Measurements from ENCODE around the gene MED12L. TPM values are rescaled to one million over a fixed set of nuclear protein-coding genes. Genes with fewer than 3 reads are reported as not detected.

MED12L gene
- total RNA-seq, 1 donor from 2014 or later = 0.97 TPM

GRCh38 chr3:151331696-151332095, 246.2 kb downstream of the MED12L start:
- TF ChIP-seq CTCF (IDR thresholded peaks at IDR 0.05) = no peak
- no peaks in the 10 kb centered on the region for H3K9me3 Mint-ChIP-seq (ENCODE audit: low read depth)
- no peak for DNase-seq (ENCODE audit: low spot score)
- no peak overlapping the region for H3K4me3 Mint-ChIP-seq (ENCODE audit: unreplicated experiment)
- no peak overlapping the region for H3K27ac Mint-ChIP-seq (ENCODE audit: unreplicated experiment)
- no peaks in the 10 kb centered on the region for H3K36me3 Mint-ChIP-seq (ENCODE audit: low read depth)
- no peaks in the 10 kb centered on the region for H3K4me1 Mint-ChIP-seq (ENCODE audit: low read depth)
- no peaks in the 10 kb centered on the region for H3K27me3 Mint-ChIP-seq (ENCODE audit: low read depth)

GRCh38 chr3:151345859-151346258, 260.4 kb downstream of the MED12L start:
- Mint-ChIP-seq H3K27ac (ENCODE audit: unreplicated experiment) (peak overlapping the region; percentile 23), H3K27me3 (ENCODE audit: low read depth) (no peaks in the 10 kb centered on the region), H3K36me3 (ENCODE audit: low read depth) (no peaks in the 10 kb centered on the region), H3K4me3 (ENCODE audit: unreplicated experiment) (no peak overlapping the region), H3K9me3 (ENCODE audit: low read depth) (no peaks in the 10 kb centered on the region), H3K4me1 (ENCODE audit: low read depth) (peaks cover 7% of the 10 kb centered on the region)
- DNase-seq (ENCODE audit: low spot score) = no peak
- no peak for TF ChIP-seq CTCF (IDR thresholded peaks at IDR 0.05)

- Mint-ChIP-seq H3K4me1 (ENCODE audit: low read depth) (peaks cover 7% of the 10 kb centered on the region), H3K27ac (ENCODE audit: unreplicated experiment) (no peak overlapping the region), H3K27me3 (ENCODE audit: low read depth) (no peaks in the 10 kb centered on the region), H3K9me3 (ENCODE audit: low read depth) (no peaks in the 10 kb centered on the region), H3K36me3 (ENCODE audit: low read depth) (no peaks in the 10 kb centered on the region), H3K4me3 (ENCODE audit: unreplicated experiment) (no peak overlapping the region)
- TF ChIP-seq CTCF (IDR thresholded peaks at IDR 0.05) = no peak
- no peak for DNase-seq (ENCODE audit: low spot score)
Observed at GRCh38 chr3:151346292-151346691, 260.8 kb downstream of the MED12L start.

- no peak for TF ChIP-seq CTCF (IDR thresholded peaks at IDR 0.05)
- Mint-ChIP-seq H3K27me3 (ENCODE audit: low read depth) (no peaks in the 10 kb centered on the region), H3K36me3 (ENCODE audit: low read depth) (no peaks in the 10 kb centered on the region), H3K4me1 (ENCODE audit: low read depth) (peaks cover 7% of the 10 kb centered on the region), H3K4me3 (ENCODE audit: unreplicated experiment) (no peak overlapping the region), H3K27ac (ENCODE audit: unreplicated experiment) (no peak overlapping the region), H3K9me3 (ENCODE audit: low read depth) (no peaks in the 10 kb centered on the region)
- DNase-seq (ENCODE audit: low spot score) = no peak
Observed at GRCh38 chr3:151347432-151347831, 262.0 kb downstream of the MED12L start.

- peaks cover 7% of the 10 kb centered on the region for H3K4me1 Mint-ChIP-seq (ENCODE audit: low read depth)
- no peak overlapping the region for H3K27ac Mint-ChIP-seq (ENCODE audit: unreplicated experiment)
- no peaks in the 10 kb centered on the region for H3K9me3 Mint-ChIP-seq (ENCODE audit: low read depth)
- H3K36me3 Mint-ChIP-seq (ENCODE audit: low read depth) = no peaks in the 10 kb centered on the region
- H3K27me3 Mint-ChIP-seq (ENCODE audit: low read depth) = no peaks in the 10 kb centered on the region
- H3K4me3 Mint-ChIP-seq (ENCODE audit: unreplicated experiment) = no peak overlapping the region
- TF ChIP-seq CTCF (IDR thresholded peaks at IDR 0.05) = no peak
- DNase-seq (ENCODE audit: low spot score) = no peak
Observed at GRCh38 chr3:151350656-151351055, 265.2 kb downstream of the MED12L start.

Measured in chondrocyte (in vitro differentiated cells).